HL-60/S4 treated with phorbol 12-myristate 13-acetate at 8.2 ng/mL for 4 days and 3 days (cell line): ENCODE data around the gene TMEM74B.

Source experiments
- in situ Hi-C: fragments of 300-500 bp; cut with MboI; formaldehyde crosslinking; loops from 2 replicates; pipeline ENCODE4 v1.15.0; 2022; ENCODE audit warnings: low sequenced_read_pairs

Gene TMEM74B

DNA sequence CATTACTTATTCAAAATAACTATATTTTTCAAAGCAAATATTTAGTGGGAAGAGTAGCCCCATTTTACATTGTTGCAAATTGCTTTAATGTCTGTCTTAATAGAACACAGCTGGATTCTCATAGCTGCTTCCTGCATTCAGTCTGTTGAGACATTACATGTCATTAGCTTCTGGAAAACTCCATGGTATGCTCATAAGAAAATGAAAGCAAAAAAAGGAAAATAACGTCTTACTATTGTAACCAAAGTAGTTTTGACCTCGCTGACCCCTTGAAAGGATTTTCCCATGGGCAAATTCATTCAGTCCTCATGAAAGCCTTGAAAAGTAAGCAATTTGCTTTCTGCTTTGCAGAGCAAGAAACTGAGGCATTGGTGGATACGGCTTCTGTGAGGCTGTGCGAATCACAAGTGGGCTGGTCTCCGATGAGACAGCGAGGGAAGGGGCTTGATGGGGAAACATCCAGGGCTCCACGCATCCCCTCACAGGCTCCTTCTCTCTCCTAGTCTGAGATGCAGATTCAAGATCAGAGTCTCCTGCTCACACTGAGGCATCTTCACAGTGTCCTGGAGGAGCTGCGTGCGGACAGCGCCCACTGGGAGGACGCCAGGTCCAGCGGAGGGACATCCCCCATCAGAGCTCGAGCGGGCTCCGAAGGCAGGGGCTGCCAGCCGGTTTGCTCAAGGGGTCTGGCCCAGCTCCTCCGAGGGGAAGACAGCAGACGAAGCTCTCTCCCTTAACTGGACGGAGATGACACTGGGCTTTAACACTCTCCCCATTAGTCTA is 21.8 kb upstream of the TMEM74B start:
- in situ Hi-C loops: no loop called here

DNA sequence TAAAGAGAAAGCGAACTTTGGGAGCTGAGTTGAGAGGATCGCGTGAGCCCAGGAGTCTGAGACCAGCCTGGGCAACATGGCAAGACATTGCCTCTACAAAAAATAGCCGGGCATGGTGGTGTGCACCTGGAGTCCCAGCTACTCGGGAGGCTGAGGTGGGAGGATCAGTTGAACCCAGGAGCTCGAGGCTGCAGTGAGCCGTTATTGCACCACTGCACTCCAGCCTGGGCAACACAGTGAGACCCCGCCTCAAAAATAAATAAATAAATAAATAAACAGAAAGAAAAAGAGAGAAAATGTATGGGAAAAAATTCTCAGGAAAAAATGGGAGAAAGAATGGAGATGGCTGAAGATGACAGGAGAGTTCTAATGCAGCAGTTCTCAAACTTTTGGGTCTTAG is 21.0 kb upstream of the TMEM74B start:
- in situ Hi-C loops: no loop called here

DNA sequence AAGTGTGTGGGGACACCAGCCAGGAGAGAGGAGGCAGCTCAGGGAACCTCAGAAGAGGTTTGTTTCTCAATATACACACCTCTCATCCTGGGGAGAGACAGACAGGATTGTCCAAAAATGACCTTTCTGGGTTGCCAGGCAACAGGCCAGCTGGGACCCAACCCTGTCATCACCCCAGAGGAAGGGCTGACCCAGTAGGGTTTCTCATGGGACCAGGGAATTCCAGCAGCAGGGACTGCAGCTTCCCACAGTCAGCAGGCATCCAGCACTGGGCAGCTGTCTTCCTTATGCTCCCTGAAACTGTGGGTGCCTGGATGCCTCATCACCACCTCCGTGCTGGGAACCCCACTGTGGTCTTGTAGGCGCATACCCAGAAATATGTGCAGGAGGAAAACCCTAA is 19.8 kb upstream of the TMEM74B start:
- in situ Hi-C loops: no loop called here

DNA sequence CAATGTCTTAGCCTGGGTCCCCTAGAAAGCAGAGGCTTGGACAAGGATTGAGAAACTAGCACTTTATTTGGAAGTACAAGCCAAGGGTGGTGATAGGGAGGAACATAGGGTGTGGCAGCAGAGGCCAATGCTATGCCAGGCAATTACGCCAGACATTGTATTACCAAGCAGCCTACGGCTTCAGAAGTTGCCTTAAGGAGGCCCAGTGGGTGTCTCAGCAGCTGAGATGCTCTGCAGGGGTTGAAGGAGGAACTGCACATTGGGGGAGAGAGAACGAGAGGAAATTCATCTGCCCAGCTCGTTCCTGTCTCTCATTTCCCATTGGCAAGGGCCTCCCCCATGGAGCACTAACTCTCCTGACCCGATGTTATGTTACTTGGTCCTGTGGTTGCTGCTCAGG is 19.3 kb upstream of the TMEM74B start:
- in situ Hi-C loops: no loop called here

DNA sequence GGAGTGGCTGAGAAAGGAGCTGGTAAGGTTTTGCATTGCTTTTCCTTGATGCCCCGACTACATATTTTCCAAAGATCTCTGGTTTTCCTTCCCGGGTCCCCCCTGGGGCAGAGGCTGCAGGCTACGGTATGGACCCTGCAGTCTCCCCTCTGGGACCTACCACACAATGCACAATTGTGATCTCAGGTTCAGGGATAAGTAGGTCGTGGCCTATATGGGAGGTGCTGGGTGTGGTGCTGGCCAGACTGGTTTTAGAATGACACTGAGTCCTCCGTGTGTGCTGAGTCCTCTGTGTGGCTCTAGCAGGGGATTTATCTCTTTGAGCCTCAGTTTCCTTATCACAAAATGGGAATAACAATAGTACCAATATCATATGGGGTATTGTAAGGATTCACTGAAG is 18.8 kb upstream of the TMEM74B start:
- in situ Hi-C loops: no loop called here

DNA sequence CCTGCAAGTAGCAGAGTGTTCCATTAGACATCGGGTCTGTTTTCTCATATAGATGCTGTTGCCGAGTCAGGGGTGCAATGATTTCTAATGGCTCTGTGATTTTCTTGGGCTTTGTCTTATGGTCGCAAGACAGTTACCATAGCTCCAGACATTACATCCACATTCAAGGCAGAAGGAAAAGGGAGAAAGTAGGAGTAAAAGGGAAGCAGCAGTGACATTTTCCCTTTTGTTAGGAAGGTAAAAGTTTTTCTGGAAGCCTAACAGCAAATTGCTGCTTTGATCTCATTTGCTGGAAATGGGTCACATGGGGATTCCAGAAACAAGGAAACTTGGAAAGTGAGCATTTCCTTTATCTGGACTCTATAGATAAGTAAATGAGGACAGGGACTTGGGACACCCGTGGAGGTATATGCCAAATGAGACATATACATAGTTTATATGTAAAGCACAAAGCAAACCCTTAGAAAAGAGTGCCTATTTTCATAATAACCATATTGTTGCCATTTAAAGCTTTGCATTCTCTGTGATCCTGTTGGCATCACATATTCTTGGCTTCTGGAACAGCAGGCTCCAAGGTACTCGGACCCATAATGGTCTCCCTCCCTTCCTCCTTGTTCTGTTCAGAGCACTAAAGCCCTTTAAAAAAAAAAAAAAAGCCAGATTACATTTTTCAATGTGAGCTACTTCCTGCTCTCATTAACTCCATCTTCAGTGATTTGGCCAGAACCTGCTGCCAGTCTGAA is 18.2 kb upstream of the TMEM74B start, which contains the start of gene C20orf202:
C20orf202 (plus strand) TSS at position 693 of the 743 bp plus-strand sequence. CDS start 132 bp downstream, outside the sequence.
- in situ Hi-C loops: no loop called here

DNA sequence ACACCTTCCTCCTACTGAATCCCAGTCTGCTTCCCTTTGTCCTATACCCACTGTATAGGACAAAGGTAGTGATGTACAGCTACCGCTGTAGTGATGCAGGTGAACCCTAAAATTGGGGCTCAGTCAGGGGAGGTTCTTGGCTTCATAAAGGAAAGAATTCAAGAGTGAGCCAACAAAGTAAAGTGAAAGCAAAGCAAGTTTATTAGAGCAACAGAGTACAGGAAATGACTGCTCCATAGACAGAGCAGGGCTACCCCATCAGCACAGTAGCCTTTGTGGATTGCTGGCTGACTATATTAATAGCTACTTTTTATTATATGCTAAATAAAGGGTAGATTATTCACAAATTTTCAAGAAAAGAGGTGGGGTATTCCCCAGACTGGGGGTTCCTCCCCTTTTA is 15.2 kb upstream of the TMEM74B start:
- in situ Hi-C loops: no loop called here

DNA sequence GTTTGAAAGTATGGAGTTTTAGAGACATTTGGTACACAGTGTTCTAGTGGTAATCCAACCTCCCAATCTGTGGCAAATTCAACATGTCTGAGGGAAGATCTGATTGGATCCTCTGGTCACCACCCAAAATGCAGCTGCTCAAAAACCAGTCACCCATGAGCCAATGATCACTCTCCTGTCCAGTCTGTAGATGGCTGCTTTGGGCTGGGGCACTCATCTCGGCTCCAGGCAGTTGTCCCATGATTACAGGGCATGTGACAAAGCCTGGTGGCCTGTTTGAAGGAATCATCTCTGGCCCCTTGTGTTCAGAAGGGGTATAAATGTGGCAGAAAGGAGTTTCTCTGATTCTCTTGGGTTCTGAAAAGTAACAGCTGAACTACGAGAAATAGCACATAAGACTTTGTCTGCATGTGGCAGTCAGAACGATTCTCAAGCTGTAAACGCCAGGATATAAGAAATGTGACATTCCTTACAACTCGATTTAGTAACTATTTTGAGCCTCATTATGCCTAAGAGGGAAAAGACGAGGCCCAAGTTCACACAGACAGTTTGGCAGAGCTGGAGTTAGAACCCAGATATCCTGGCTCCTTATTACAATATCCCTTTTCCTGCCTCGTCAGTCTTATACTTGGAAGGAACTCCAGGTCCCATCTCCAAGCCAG is 14.6 kb upstream of the TMEM74B start:
- in situ Hi-C loops: no loop called here

DNA sequence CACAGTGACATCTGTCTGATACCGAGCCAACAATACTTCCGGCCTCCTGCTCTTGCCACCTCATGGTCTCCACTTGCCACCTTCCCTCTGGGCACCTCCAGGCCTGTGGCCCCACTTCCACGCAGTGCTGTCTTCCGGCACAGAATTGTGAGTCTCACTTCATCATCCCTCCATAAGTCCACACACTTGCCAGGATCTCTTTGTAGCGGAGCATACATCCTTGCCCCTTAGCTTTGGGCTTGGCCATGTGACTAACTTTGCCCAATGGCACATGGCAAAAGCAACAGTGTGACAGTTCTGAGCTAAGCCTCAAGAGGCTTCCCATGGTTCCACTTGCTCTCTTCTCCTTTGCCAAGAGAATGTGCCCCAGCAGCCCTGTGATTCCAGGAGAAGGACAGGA is 14.0 kb upstream of the TMEM74B start:
- in situ Hi-C loops: no loop called here

DNA sequence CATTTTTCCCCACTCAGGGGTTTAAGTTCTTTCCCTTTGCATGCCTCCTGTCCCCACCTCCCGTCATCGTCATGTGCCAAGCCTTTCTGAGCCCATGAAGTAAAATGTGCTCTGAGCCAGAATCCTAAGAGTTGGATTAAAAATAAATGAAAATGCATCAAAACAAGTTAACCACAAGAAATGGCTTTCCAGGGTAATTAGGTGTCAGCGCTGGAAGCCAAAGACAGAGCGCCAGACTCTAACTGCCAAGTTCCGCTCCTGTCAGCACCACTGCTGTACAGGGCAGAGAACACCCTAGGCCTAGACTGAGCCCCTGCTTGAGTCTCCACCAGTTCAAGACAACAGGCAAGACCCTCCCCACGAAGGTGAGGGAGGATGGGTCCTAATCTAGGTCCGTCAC is 13.0 kb upstream of the TMEM74B start:
- in situ Hi-C loops: no loop called here

DNA sequence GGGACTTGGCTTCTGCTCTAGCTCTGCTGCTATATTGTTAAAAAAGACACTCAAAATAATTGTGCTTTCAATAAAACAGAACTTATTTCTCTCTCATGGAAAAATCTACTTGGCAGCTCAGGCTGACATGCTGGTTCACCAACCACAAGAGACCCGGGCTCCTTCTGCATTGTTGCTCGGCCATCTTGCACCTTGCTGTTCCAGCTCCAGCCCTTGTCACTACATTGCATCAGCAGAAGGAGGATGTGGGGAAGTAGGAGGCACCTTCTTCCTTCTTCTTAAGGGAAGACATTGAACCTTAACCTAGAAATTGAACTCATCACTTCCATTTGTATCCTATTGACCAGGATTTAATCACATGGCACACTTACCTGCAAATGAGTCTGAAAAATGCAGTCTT is 11.9 kb upstream of the TMEM74B start:
- in situ Hi-C loops: no loop called here

DNA sequence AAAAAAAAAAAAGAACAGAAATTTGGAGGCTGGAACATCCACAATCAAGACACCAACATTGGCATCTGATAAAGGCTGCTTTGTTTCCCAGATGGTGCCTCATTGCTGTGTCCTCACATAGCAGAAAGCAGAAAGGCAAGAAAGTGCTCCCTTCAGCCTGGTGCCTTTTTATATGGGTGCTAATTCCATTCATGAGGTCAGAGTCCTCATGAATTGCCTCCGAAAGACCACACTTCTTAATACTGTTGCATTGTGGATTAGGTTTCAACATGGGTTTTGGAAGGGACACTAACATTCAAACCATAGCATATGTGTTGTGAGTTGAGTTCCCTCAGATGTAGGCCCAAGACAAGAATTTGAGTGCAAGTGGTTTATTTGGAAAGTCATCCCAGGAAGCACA is 10.4 kb upstream of the TMEM74B start:
- in situ Hi-C loops: no loop called here

DNA sequence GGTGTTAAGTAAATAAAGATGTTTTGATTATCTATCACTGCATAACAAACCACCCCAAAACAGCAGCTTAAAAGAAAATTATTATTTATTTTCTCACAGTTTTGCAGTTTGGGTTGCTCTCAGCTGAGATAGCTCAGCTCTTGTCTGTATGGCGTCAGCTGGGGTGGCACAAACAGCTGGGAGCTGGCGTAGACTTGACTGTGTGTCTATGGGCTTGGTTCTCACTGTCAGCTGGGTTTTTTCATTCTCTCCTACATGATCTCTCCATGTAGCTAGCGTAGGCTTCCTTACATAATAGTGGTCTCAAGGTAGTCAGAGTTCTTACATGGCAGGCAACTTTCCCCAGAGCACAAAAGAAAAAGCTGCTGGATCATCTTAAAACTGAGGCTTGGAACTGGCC is 6.5 kb upstream of the TMEM74B start:
- in situ Hi-C loops: no loop called here

DNA sequence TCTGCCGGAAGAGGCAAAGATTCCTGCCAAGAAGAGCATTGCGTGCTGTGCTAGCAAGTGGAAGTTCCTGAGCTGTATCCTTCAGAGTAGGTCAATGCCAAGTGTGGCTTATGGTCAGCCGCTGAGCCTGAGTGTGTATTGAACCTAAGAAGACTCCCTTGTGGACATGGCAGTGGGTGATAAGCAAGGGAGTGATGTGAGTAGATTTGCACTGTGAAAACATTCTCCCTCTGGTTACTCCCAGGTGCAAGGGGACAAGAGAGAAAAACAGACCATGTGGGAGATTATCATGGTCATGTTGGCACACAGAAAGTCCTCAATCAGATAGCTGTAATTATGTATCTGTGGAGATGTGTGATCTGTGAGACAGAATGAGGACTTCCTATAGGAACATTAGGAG is 6.1 kb upstream of the TMEM74B start:
- in situ Hi-C loops: no loop called here

DNA sequence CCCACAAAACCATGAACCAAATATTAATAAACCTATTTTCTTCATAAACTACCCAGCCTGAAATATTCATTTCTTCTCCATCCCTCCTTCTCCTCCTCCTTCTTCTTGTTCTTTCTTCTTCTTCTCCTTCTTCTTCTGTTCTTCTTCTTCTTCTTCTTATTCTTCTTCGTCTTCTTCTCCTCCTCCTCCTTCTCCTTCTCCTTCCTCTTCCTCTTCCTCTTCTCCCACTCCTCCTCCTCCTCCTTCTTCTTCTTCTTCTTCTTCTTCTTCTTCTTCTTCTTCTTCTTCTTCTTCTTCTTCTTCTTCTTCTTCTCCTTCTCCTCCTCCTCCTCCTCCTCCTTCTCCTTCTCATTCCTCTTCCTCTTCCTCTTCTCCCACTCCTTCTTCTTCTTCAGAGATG is 5.0 kb upstream of the TMEM74B start:
- in situ Hi-C loops: no loop called here

DNA sequence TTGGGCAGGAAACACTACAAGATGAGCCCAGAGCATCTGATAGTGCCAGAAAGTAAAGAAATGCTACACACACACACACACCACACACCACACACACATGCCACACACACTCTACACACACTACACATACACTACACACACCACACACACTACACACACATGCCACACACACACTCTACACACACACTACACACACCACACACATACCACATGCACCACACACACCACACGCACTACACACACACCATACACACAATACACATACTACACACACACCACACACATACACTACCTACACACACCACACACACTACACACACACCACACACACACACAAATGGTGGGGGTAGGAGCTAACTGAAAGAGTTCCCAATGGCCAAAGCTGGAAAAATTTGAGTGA is 3.6 kb upstream of the TMEM74B start:
- in situ Hi-C loops: no loop called here

DNA sequence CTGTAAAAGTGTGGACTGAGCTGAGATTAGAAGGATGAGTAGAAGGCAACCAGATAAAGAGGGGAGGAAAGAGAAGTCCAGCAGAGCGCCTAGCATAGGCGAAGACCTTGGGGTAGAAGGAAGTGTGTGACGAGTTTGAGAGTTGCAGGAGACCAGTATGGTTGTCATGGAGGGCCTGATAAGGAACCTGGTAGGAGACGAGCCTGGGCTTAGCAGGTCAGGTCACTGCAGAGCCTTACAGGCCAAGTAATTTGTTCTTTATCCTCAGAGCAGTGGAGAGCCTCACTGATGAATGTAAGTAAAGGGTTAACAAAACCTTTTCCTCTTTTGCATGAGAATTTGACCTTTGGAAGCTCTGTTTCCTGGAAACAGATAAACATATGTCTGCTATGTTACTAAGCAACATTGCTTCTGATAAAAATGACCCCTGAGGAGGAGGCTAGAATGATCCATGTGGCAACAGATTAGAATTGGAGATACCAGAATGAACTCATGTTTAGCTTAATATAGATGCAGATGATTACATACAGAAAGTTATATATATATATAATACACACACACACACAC is 2.9 kb upstream of the TMEM74B start:
- in situ Hi-C loops: no loop called here

DNA sequence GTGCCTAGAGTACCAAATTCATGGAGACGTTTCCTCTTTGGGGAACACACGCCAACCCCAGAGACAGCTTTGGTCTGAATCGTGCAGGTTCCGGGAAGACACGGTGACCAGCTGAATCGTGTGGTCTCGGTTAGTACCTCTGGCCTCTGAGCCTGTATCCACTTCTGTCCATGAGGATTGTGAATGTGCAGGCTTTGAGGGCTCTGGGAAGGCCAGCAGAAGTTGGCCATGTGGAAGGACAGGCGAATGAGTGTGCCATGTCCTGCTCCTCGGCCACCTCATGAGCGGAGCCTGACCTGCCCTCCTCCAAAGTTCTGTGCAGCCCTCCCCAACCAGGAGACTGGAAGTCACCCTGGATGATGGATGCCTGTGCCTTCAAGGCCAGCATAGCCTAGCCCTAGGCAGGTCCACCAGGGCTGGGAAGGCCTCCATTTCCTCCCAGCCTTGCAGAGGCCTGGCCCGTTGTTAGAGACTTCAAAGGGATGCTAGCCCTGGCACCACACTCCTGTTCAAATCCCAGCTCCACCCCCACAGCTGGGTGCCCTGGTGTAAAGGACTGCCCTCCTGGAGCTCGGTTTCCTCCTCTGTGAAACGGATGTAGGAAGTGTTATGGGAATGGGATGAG is 1.7 kb upstream of the TMEM74B start:
- in situ Hi-C loops: no loop called here

DNA sequence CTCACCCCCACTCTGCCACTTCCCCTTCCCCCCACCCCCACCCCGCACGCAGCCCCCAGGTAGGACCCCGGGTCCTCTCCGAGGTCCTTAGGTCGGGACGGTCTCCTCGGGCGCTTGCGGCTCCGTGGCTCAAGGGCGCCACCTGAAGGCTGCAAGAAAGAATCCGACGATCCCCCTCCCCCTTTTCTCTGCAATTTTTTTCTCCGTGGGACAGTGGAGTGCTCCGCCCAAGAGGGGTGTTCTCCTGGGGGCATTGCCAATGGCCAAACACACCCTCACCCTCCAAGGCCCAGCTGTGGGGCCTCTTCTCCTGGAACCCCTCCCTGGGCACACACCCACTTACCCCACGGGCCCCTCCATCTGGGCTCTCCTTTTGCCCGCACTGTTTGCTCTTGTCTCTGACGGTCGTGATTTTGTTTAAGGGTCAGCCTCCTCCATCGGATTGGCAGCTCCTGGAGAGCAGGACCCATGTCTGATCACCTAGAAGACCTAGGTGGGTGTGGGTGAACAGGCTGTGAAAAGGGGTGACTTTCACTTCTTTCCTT is 1.1 kb upstream of the TMEM74B start:
- in situ Hi-C loops: no loop called here

DNA sequence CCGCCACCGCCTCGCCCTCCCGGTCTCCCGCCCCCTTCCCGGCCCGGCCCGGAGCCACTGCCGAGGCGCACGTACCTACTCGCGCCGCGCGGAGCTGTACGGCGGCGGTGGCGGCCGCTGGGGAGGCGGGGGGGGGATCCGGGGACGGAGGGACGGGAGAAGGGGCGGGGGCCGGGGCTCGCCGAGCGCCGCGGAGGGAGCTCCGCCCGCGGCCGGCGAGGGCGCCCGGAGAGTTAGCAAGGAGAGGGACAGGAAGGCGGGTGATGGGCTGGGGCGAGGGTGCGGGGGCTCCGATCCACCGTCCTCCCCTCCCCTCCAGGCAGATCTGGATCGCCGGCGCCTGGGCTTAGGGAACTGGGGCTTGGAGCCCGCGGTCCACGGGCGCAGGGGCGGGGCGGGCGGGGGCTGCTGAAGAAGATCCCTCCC is 548 bp upstream of the TMEM74B start:
- in situ Hi-C loops: no loop called here

DNA sequence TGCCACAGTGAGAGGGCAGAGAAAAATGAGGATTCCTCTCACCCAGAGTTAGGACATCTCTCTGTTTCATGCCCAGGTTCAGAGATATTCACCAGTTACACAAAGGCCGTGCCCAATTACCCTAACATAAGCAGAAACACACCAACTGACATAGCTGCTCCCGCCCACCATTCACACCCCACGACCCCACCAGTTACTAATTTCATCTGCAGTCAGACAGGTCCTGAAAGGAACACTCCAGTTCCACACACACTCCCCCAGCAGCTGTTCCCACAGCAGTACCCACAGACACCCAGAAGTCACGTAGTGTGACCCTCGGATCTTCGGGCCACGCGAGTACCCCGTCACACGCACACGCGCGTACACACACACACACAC is 532 bp downstream of the TMEM74B start:
- in situ Hi-C loops: no loop called here
